Spleen (tissue), 13 donors: ENCODE results near the gene MSI2. TPM values are rescaled to one million over a fixed set of nuclear protein-coding genes. Genes with fewer than 3 reads are reported as not detected.

Source experiments
- DNase-seq: peaks from one replicate; pipeline ENCODE4 v3.0.0-alpha.2; 2020
- H3K27ac ChIP-seq, 8 donors: fragments of 200-600 bp; sonication (generic) in 7 of 8; 1 replicate in 4 of 8; 2 replicates in 4 of 8; pipeline versions ENCODE4 v1.5.0 to v1.8.0; 2016 to 2021; ENCODE audit warnings: inconsistent platforms in 4 of 8, mild to moderate bottlenecking in 4 of 8, moderate library complexity in 1 of 8
- H3K27me3 ChIP-seq, 7 donors: fragments of 200-600 bp; sonication (generic) in 6 of 7; replicated peaks in 1 of 7; 1 replicate in 4 of 7; 2 replicates in 3 of 7; pipeline versions ENCODE4 v1.5.0 to v1.8.0; 2016 to 2021; ENCODE audit warnings: inconsistent platforms in 3 of 7, mild to moderate bottlenecking in 1 of 7
- H3K36me3 ChIP-seq, 6 donors: fragments of 200-600 bp; sonication (generic) in 5 of 6; 1 replicate in 4 of 6; 2 replicates in 2 of 6; pipeline versions ENCODE4 v1.5.0 to v1.8.0; 2016 to 2021; ENCODE audit warnings: inconsistent platforms in 2 of 6
- H3K4me1 ChIP-seq, 6 donors: fragments of 200-600 bp; sonication (generic) in 5 of 6; 1 replicate in 3 of 6; 2 replicates in 3 of 6; pipeline versions ENCODE4 v1.5.0 to v1.8.0; 2016 to 2021; ENCODE audit warnings: inconsistent platforms in 3 of 6
- H3K4me3 ChIP-seq, 8 donors: fragments of 200-600 bp; sonication (generic) in 7 of 8; 1 replicate in 4 of 8; 2 replicates in 4 of 8; pipeline versions ENCODE4 v1.5.0 to v1.8.0; 2016 to 2021; ENCODE audit warnings: inconsistent platforms in 4 of 8, mild to moderate bottlenecking in 4 of 8, moderate library complexity in 2 of 8
- H3K9me3 ChIP-seq, 8 donors: fragments of 200-600 bp; sonication (generic) in 7 of 8; 1 replicate in 4 of 8; 2 replicates in 4 of 8; pipeline versions ENCODE4 v1.5.0 to v1.8.0; 2016 to 2021; ENCODE audit warnings: inconsistent platforms in 4 of 8
- CTCF ChIP-seq, 11 experiments: fragments of 200-600 bp in 7 of 11; fragments of 450-650 bp in 4 of 11; sonication (generic) in 4 of 11; IDR thresholded peaks in 8 of 11; conservative IDR thresholded peaks in 3 of 11; 1 replicate in 7 of 11; 2 replicates in 4 of 11; pipeline versions ENCODE4 v1.4.0 to v1.8.0; 2016 to 2021; ENCODE audit warnings: antibody characterized with exemption in 11 of 11, inconsistent platforms in 4 of 11, mild to moderate bottlenecking in 1 of 11
- POLR2A ChIP-seq, 3 donors: fragments of 450-650 bp; IDR thresholded peaks; one replicate each; pipeline ENCODE4 v1.5.1; 2017; ENCODE audit warnings: antibody characterized with exemption in 3 of 3, mild to moderate bottlenecking in 1 of 3
- POLR2AphosphoS5 ChIP-seq, 3 donors: sonication (generic); formaldehyde crosslinking; IDR thresholded peaks; one replicate each; pipeline ENCODE4 v1.5.1; 2017; ENCODE audit warnings: antibody characterized with exemption in 3 of 3
- WGBS, 5 donors: extraction: QIAGEN DNeasy Blood & Tissue Kit in 3 of 5; methylation state at CpG; one replicate each; pipeline versions ENCODE4 v1.1.5 to v1.1.7; 2013 to 2018; 5-methylcytosine and 5-hydroxymethylcytosine counted together
- intact Hi-C: fragments of 100-400 bp; cut with DNase I; formaldehyde crosslinking; loops from one replicate; pipeline ENCODE4 v1.15.0; 2023; ENCODE audit warnings: low total_unique reads
- long read RNA-seq, 2 donors: transcript quantifications; one replicate each; lab custom pipeline, GENCODE V29; 2026
- polyA plus RNA-seq, 3 donors: library from polyadenylated mRNA; stranded (reverse); fragments of 200-250 nt; gene quantifications; one replicate each; pipeline ENCODE4 v1.2.1, GENCODE V29; 2013
- total RNA-seq, 7 donors: library from RNA; depleted of rRNA in 3 of 7; stranded (reverse); fragments of >200 nt in 3 of 7; fragmentation: NEBNext Ultra II Directional in 4 of 7; extraction: Animal tissue kit (Norgen Biotek cat#: 25700) in 4 of 7; gene quantifications; one replicate each; pipeline versions ENCODE4 v1.1.0 to v1.2.1, GENCODE V29; 2016 to 2021
- donor health status: healthy with polysubstance abuse.
- donor health status: DM: no; HTN: no; CAD: no; lungs with moderate emphysema.
- donor health status: DM: no; HTN: no; CAD: no.
- donor health status: Bipolar disorder and iron deficiency.
- donor health status: healthy.
- donor health status: DM: no; HTN: no; CAD: no.
- donor health status: DM: yes; HTN: yes; CAD: no.

Gene MSI2
- total RNA-seq (100 to 1,000 TPM in 2 of 7 donors, 10 to 100 TPM in 5; 47.0 to 131 (median 87.2) TPM), polyA plus RNA-seq (10 to 100 TPM in 2 of 3 donors, 1 to 10 TPM in 1; 9.8 to 18.0 (median 13.2) TPM)
- long read RNA-seq, donor 1, full-length matches to known transcripts, result 3 of 3 reads
- long read RNA-seq, donor 1, partial matches to known transcripts, result 0 of 3 reads
- long read RNA-seq, donor 1, other reads (novel, unspliced or antisense), result 0 of 3 reads
- long read RNA-seq, donor 2, partial matches to known transcripts, result 0 of 1 reads
- long read RNA-seq, donor 2, other reads (novel, unspliced or antisense), result 0 of 1 reads

- WGBS, 5 donors, result 1% methylated on average over 16 to 87 of the region's 88 CpGs
- TF ChIP-seq POLR2A (IDR thresholded peaks at IDR 0.05), result no peak
- TF ChIP-seq POLR2AphosphoS5 (IDR thresholded peaks at IDR 0.05), result peak; percentile 75 to 83 (median 78)
- peaks cover 15 to 51% (median 41%) of the 10 kb centered on the region in 6 donors for H3K4me1 ChIP-seq
Measured at GRCh38 chr17:57255776-57256681, at the start of gene MSI2. Gene MSI2 (plus strand): TSS chr17:57256523. CDS start chr17:57256743, 220 bp downstream.

GRCh38 chr17:57206928-57207327 is 49.4 kb upstream of the MSI2 start:
- Histone ChIP-seq H3K4me1 (no peaks in the 10 kb centered on the region), H3K4me3 (no peak overlapping the region), H3K27me3 (peaks cover 0 to 6% (median 0%) of the 10 kb centered on the region in 7 donors), H3K27ac (no peak overlapping the region), H3K9me3 (peaks cover 0 to 27% (median 16%) of the 10 kb centered on the region in 8 donors), H3K36me3 (no peaks in the 10 kb centered on the region)
- intact Hi-C loops, result no loop called here
- no peak for TF ChIP-seq POLR2AphosphoS5 (IDR thresholded peaks at IDR 0.05)
- no peak for TF ChIP-seq POLR2A (IDR thresholded peaks at IDR 0.05)
- no peak for TF ChIP-seq CTCF (IDR thresholded peaks at IDR 0.05 in 8 of 11, conservative IDR thresholded peaks at IDR 0.05 in 3 of 11)
- 92 to 100% (median 96%) methylated on average over 1 of the region's 1 CpG for WGBS, 5 donors
- no peak for DNase-seq

More at GRCh38 chr17:57255776-57256681, at the start of gene MSI2:
- H3K36me3 ChIP-seq, result peaks cover 0 to 8% (median 0%) of the 10 kb centered on the region in 6 donors
- peak within 1 kb of the TSS; percentile 89 to 95 (median 90) for H3K27ac ChIP-seq
- intact Hi-C loops, result no loop called here
- H3K4me3 ChIP-seq, result peak within 1 kb of the TSS; percentile 70 to 90 (median 84)
- no peaks in the 10 kb centered on the region for H3K27me3 ChIP-seq
- peaks cover 0 to 10% (median 2%) of the 10 kb centered on the region in 8 donors for H3K9me3 ChIP-seq
- peak; percentile 97 for DNase-seq

- 71 to 81% (median 75%) methylated on average over 2 of the region's 2 CpGs for WGBS, 5 donors
- H3K4me3 ChIP-seq, result no peak overlapping the region
- no peak for TF ChIP-seq CTCF (IDR thresholded peaks at IDR 0.05 in 8 of 11, conservative IDR thresholded peaks at IDR 0.05 in 3 of 11)
- TF ChIP-seq POLR2A (IDR thresholded peaks at IDR 0.05), result no peak
- no peak for DNase-seq
- H3K4me1 ChIP-seq, result no peaks in the 10 kb centered on the region
- intact Hi-C loops, result no loop called here
- H3K27ac ChIP-seq, result no peak overlapping the region
- no peaks in the 10 kb centered on the region for H3K36me3 ChIP-seq
- peaks cover 0 to 6% (median 0%) of the 10 kb centered on the region in 7 donors for H3K27me3 ChIP-seq
- peaks cover 0 to 27% (median 16%) of the 10 kb centered on the region in 8 donors for H3K9me3 ChIP-seq
Measured at GRCh38 chr17:57207396-57207795, 48.9 kb upstream of the MSI2 start.

- Histone ChIP-seq H3K27me3 (peaks cover 0 to 6% (median 0%) of the 10 kb centered on the region in 7 donors), H3K4me3 (no peak overlapping the region), H3K27ac (no peak overlapping the region), H3K4me1 (no peaks in the 10 kb centered on the region), H3K36me3 (no peaks in the 10 kb centered on the region), H3K9me3 (peaks cover 0 to 27% (median 16%) of the 10 kb centered on the region in 8 donors)
- no peak for DNase-seq
- intact Hi-C loops, result no loop called here
- TF ChIP-seq POLR2AphosphoS5 (IDR thresholded peaks at IDR 0.05), result no peak
- TF ChIP-seq POLR2A (IDR thresholded peaks at IDR 0.05), result no peak
- TF ChIP-seq CTCF (IDR thresholded peaks at IDR 0.05 in 8 of 11, conservative IDR thresholded peaks at IDR 0.05 in 3 of 11), result no peak
Measured at GRCh38 chr17:57210224-57210553, 46.1 kb upstream of the MSI2 start.
